Panc1 (cell line): Measurements from ENCODE around the gene CPLX3. TPM values are rescaled to one million over a fixed set of nuclear protein-coding genes. Genes with fewer than 3 reads are reported as not detected.

Experiments
- ATAC-seq: fragments of 200-7000 bp; cut with Tn5 transposase; 2 replicates; pipeline ENCODE4 v1.9.1; 2020; ENCODE audit warnings: mild to moderate bottlenecking, moderate library complexity
- BruUV-seq: library from RNA; stranded (reverse); fragments of 400-500 nt; replicated peaks from 2 replicates; lab custom pipeline; 2021; lab: Mats Ljungman, UMichigan
- CTCF ChIA-PET: fragments of 300-600 bp; sonication (Branson Sonifier 250); formaldehyde crosslinking; loops from one replicate; lab custom pipeline; 2022; ENCODE audit warnings: antibody characterized with exemption; lab: Charles Lee
- POLR2A ChIA-PET: fragments of 300-600 bp; sonication (Branson Sonifier 250); formaldehyde crosslinking; loops from one replicate; lab custom pipeline; 2022; ENCODE audit warnings: antibody characterized with exemption; lab: Charles Lee
- DNase-seq: peaks from one replicate; pipeline ENCODE4 v3.0.0-alpha.2; 2010; ENCODE audit warnings: low read depth, low spot score
- H3K27ac ChIP-seq: 2 replicates; pipeline ENCODE4 v1.5.1; 2011; ENCODE audit warnings: mild to moderate bottlenecking, low read length, inconsistent platforms
- H3K27me3 ChIP-seq: fragments of 200-500 bp; sonication (Bioruptor generic); 2 replicates; pipeline ENCODE4 v1.6.0; 2014; ENCODE audit warnings: low read length, inconsistent platforms; ENCODE audit not compliant: control insufficient read depth, insufficient read depth
- H3K36me3 ChIP-seq: fragments of 200-500 bp; sonication (Bioruptor generic); 2 replicates; pipeline ENCODE4 v1.5.1; 2014; ENCODE audit warnings: inconsistent platforms, mild to moderate bottlenecking, low read length, moderate library complexity; ENCODE audit not compliant: control insufficient read depth, insufficient read depth
- H3K4me1 ChIP-seq: 2 replicates; pipeline ENCODE4 v1.5.1; 2011; ENCODE audit warnings: inconsistent platforms, mild to moderate bottlenecking, low read length, moderate library complexity; ENCODE audit not compliant: control insufficient read depth, insufficient read depth
- H3K4me3 ChIP-seq, 2 experiments: 2 replicates each; pipeline ENCODE4 v1.5.1; 2011 to 2012; ENCODE audit warnings: low read depth in 2 of 2, low read length in 2 of 2, mild to moderate bottlenecking in 2 of 2, inconsistent platforms in 1 of 2, moderate library complexity in 1 of 2
- H3K9me3 ChIP-seq: fragments of 200-500 bp; sonication (Bioruptor generic); 2 replicates; pipeline ENCODE4 v1.5.1; 2014; ENCODE audit warnings: low read depth, mild to moderate bottlenecking, inconsistent platforms, low read length, moderate library complexity; ENCODE audit not compliant: control insufficient read depth, insufficient read depth
- CTCF ChIP-seq: fragments of 450-650 bp; IDR thresholded peaks from 2 replicates; pipeline ENCODE4 v1.5.1; 2017; ENCODE audit warnings: mild to moderate bottlenecking
- POLR2AphosphoS5 ChIP-seq: IDR thresholded peaks from 2 replicates; pipeline ENCODE4 v1.6.1; 2012; ENCODE audit warnings: mild to moderate bottlenecking, low read depth, low read length, moderate library complexity
- REST ChIP-seq, 2 experiments: IDR thresholded peaks; 2 replicates each; pipeline ENCODE4 v1.6.1; 2011 to 2012; ENCODE audit warnings: low read depth in 2 of 2, control low read depth in 1 of 2, low read length in 1 of 2, mild to moderate bottlenecking in 1 of 2, moderate library complexity in 1 of 2; ENCODE audit not compliant: insufficient read depth in 1 of 2
- SIN3A ChIP-seq: IDR thresholded peaks from 2 replicates; pipeline ENCODE4 v1.6.1; 2012; ENCODE audit warnings: low read depth, mild to moderate bottlenecking, low read length, moderate library complexity, borderline replicate concordance; ENCODE audit not compliant: insufficient read depth
- TCF7L2 ChIP-seq: IDR thresholded peaks from 2 replicates; pipeline ENCODE4 v1.6.1; 2011; ENCODE audit warnings: mild to moderate bottlenecking, low read depth, low read length, inconsistent platforms
- in situ Hi-C: cut with HindIII; loops from 2 replicates; pipeline ENCODE4 v1.10.0; 2016; ENCODE audit warnings: low sequenced_read_pairs, low pct_unique_long_range_greater_than_20kb
- intact Hi-C: fragments of 100-400 bp; cut with micrococcal nuclease; formaldehyde crosslinking; loops from one replicate; pipeline ENCODE4 v1.10.0; 2022; ENCODE audit not compliant: unreplicated experiment
- total RNA-seq: library from RNA; stranded (reverse); gene quantifications from one replicate; pipeline ENCODE4 v1.2.1, GENCODE V29; 2021; ENCODE audit not compliant: unreplicated experiment

CPLX3 gene
- total RNA-seq, 1 experiment from 2014 or later = not detected

GRCh38 chr15:74829991-74830390, 3.6 kb downstream of the CPLX3 start:
- POLR2A ChIA-PET = no interaction called here
- CTCF ChIA-PET = interaction anchor here (0.7 kb wide), 1 partner anchor 64 kb away, joined by 3 read pairs; no protein-coding TSS in a partner anchor
- no peak for TF ChIP-seq REST (IDR thresholded peaks at IDR 0.05; ENCODE audit: insufficient read depth in 1 of 2, low read depth in 2 of 2, low read length in 1 of 2)
- TF ChIP-seq POLR2AphosphoS5 = no peak
- no peak for TF ChIP-seq TCF7L2
- no peak for TF ChIP-seq CTCF
- TF ChIP-seq SIN3A = no peak

GRCh38 chr15:74830868-74831267, 4.4 kb downstream of the CPLX3 start:
- H3K4me3 ChIP-seq = no peak overlapping the region
- intact Hi-C loops = loop anchor here (10.0 kb wide), 1 partner anchor 56 kb away; no protein-coding TSS in a partner anchor
- no peaks in the 10 kb centered on the region; the same call in 1 of the 2 replicates for H3K27me3 ChIP-seq
- BruUV-seq = no TSS peak
- DNase-seq (no peak), ATAC-seq (no peak)
- no peak overlapping the region for H3K27ac ChIP-seq
- no peaks in the 10 kb centered on the region; the same call in 1 of the 2 replicates for H3K4me1 ChIP-seq
- ChIA-PET CTCF (interaction anchor here (0.5 kb wide), 1 partner anchor 394 kb away, joined by 4 read pairs; no protein-coding TSS in a partner anchor), POLR2A (no interaction called here)
- TF ChIP-seq REST (IDR thresholded peaks at IDR 0.05; ENCODE audit: insufficient read depth in 1 of 2, low read depth in 2 of 2, low read length in 1 of 2) (no peak), TCF7L2 (no peak), POLR2AphosphoS5 (no peak), CTCF (no peak), SIN3A (no peak)
- no peaks in the 10 kb centered on the region; the same call in 1 of the 2 replicates for H3K36me3 ChIP-seq
- in situ Hi-C loops = no loop called here
- no peaks in the 10 kb centered on the region for H3K9me3 ChIP-seq

More at GRCh38 chr15:74829991-74830390, 3.6 kb downstream of the CPLX3 start:
- H3K4me3 ChIP-seq = no peak overlapping the region
- H3K4me1 ChIP-seq = no peaks in the 10 kb centered on the region; the same call in 1 of the 2 replicates
- intact Hi-C loops (loop anchor here (10.0 kb wide), 1 partner anchor 55 kb away; no protein-coding TSS in a partner anchor), in situ Hi-C loops (no loop called here)
- BruUV-seq = no TSS peak
- H3K36me3 ChIP-seq = no peaks in the 10 kb centered on the region
- H3K27ac ChIP-seq = no peak overlapping the region
- H3K27me3 ChIP-seq = peaks cover 2% of the 10 kb centered on the region; the same call in 1 of the 2 replicates
- DNase-seq (no peak), ATAC-seq (no peak)
- H3K9me3 ChIP-seq = no peaks in the 10 kb centered on the region
